NCI-H1092 (cell line): ENCODE data around the gene FAM217A.

ENCODE experiments used
- DNase-seq: peaks from one replicate; lab custom pipeline; 2025; lab: John Stamatoyannopoulos, UW

Gene FAM217A

GRCh38 chr6:4084444-4085331, 5.8 kb upstream of the FAM217A start:
- no peak for DNase-seq

GRCh38 chr6:4074478-4075235, 4.3 kb downstream of the FAM217A start:
- DNase-seq, result no peak

GRCh38 chr6:4071330-4071729, 7.6 kb downstream of the FAM217A start:
- no peak for DNase-seq

- no peak for DNase-seq
These were observed 9.7 kb downstream of the FAM217A start for GRCh38 chr6:4069199-4069598.

GRCh38 chr6:4067673-4068072, 11.3 kb downstream of the FAM217A start:
- DNase-seq, result no peak

- DNase-seq, result no peak
These were observed 12.7 kb downstream of the FAM217A start for GRCh38 chr6:4066029-4066755.

- no peak for DNase-seq
These were observed 19.7 kb downstream of the FAM217A start for GRCh38 chr6:4059115-4059777.

- DNase-seq, result no peak
These were observed 21.9 kb downstream of the FAM217A start for GRCh38 chr6:4057036-4057435.

- DNase-seq, result no peak
These were observed 23.4 kb downstream of the FAM217A start for GRCh38 chr6:4055420-4056041.

GRCh38 chr6:4049246-4049645, 29.7 kb downstream of the FAM217A start:
- no peak for DNase-seq

- no peak for DNase-seq
These were observed 37.5 kb downstream of the FAM217A start for GRCh38 chr6:4041480-4041879.

- no peak for DNase-seq
These were observed 39.6 kb downstream of the FAM217A start for GRCh38 chr6:4039348-4039747.

GRCh38 chr6:4036581-4036980, 42.4 kb downstream of the FAM217A start:
- DNase-seq, result no peak

GRCh38 chr6:4032475-4032874, 46.5 kb downstream of the FAM217A start:
- DNase-seq, result no peak

GRCh38 chr6:4031442-4031841, 47.5 kb downstream of the FAM217A start:
- DNase-seq, result no peak

GRCh38 chr6:4030669-4031068, 48.3 kb downstream of the FAM217A start:
- no peak for DNase-seq

GRCh38 chr6:4029687-4030086, 49.2 kb downstream of the FAM217A start:
- DNase-seq, result no peak

- no peak for DNase-seq
These were observed 50.9 kb downstream of the FAM217A start for GRCh38 chr6:4028051-4028450.

GRCh38 chr6:4025681-4026080, 53.3 kb downstream of the FAM217A start:
- no peak for DNase-seq

GRCh38 chr6:4023240-4023639, 55.7 kb downstream of the FAM217A start:
- DNase-seq, result no peak

- DNase-seq, result no peak
These were observed 56.9 kb downstream of the FAM217A start for GRCh38 chr6:4021854-4022695.
